G401 (cell line): ENCODE measurements around the gene BST2. TPM values are rescaled to one million over a fixed set of nuclear protein-coding genes. Genes with fewer than 3 reads are reported as not detected.

ENCODE experiments used
- DNase-seq: peaks from one replicate; pipeline ENCODE4 v3.0.0-alpha.2; 2015; ENCODE audit warnings: low spot score
- in situ Hi-C: cut with HindIII; loops from 2 replicates; pipeline ENCODE4 v1.10.0; 2016; ENCODE audit warnings: low sequenced_read_pairs, mixed read lengths
- total RNA-seq: library from RNA; depleted of rRNA; stranded (reverse); fragments of >200 nt; shearing (Covaris generic); gene quantifications from 2 replicates; pipeline ENCODE4 v1.2.3, GENCODE V29; 2014; rRNA removed

The BST2 gene
- total RNA-seq, 1 experiment from 2014 or later = 187 TPM

GRCh38 chr19:17353386-17353785 lies 52.0 kb downstream of the BST2 start:
- in situ Hi-C loops = no loop called here
- no peak for DNase-seq

Other genes with a start within 250 kb of the BST2 start
- 22.0 and 29.7 TPM in 2 replicates for gene USE1, start 190.3 kb downstream of the BST2 start, total RNA-seq
- gene OCEL1, start 179.4 kb downstream of the BST2 start, total RNA-seq = 14.8 and 21.7 TPM in 2 replicates
- 232 and 271 TPM in 2 replicates for gene NR2F6, start 159.7 kb downstream of the BST2 start, total RNA-seq
- 0.41 and 4.9 TPM in 2 replicates for gene USHBP1, start 140.9 kb downstream of the BST2 start, total RNA-seq
- gene BABAM1, start 138.2 kb downstream of the BST2 start, total RNA-seq = 166 and 237 TPM in 2 replicates
- gene ANKLE1, start 123.7 kb downstream of the BST2 start, total RNA-seq = 0.06 and 1.3 TPM in 2 replicates
- gene ABHD8, start 102.2 kb downstream of the BST2 start, total RNA-seq = 57.6 and 60.6 TPM in 2 replicates
- 19.0 and 25.4 TPM in 2 replicates for gene MRPL34, start 99.8 kb downstream of the BST2 start, total RNA-seq
- 15.0 and 28.2 TPM in 2 replicates for gene DDA1, start 96.1 kb downstream of the BST2 start, total RNA-seq
- 3.1 and 4.3 TPM in 2 replicates for gene ANO8, start 70.8 kb downstream of the BST2 start, total RNA-seq
- gene GTPBP3, start 68.1 kb downstream of the BST2 start, total RNA-seq = 35.0 and 41.1 TPM in 2 replicates
- not detected in 2 replicates for gene PLVAP, start 28.3 kb downstream of the BST2 start, total RNA-seq
- gene CCDC194, start 11.4 kb downstream of the BST2 start, total RNA-seq = 0.71 and 1.8 TPM in 2 replicates
- gene MVB12A, start 14.4 kb upstream of the BST2 start, total RNA-seq = 76.7 and 112 TPM in 2 replicates
- 0.49 and 1.6 TPM in 2 replicates for gene TMEM221, start 43.0 kb upstream of the BST2 start, total RNA-seq
- gene NXNL1, start 55.3 kb upstream of the BST2 start, total RNA-seq = not detected in 2 replicates
- gene SLC27A1, start 64.9 kb upstream of the BST2 start, total RNA-seq = 9.5 and 10.3 TPM in 2 replicates
- gene PGLS, start 106.0 kb upstream of the BST2 start, total RNA-seq = 111 and 141 TPM in 2 replicates
- gene COLGALT1, start 150.0 kb upstream of the BST2 start, total RNA-seq = 73.2 and 75.4 TPM in 2 replicates